Type B pancreatic cell (in vitro differentiated cells): ENCODE measurements around the gene EPSTI1. TPM values are rescaled to one million over a fixed set of nuclear protein-coding genes. Genes with fewer than 3 reads are reported as not detected.

Experiments used
- DNase-seq: peaks from one replicate; pipeline ENCODE4 v3.0.0; 2021; ENCODE audit warnings: mixed read lengths; ENCODE audit not compliant: unreplicated experiment; ENCODE audit errors: extremely low spot score
- H3K27ac Mint-ChIP-seq: 2 replicates; pipeline ENCODE4 v1.8.0; 2021; ENCODE audit warnings: mild to moderate bottlenecking, mixed read lengths
- H3K27me3 Mint-ChIP-seq: 2 replicates; pipeline ENCODE4 v1.8.0; 2021; ENCODE audit warnings: mixed read lengths
- H3K36me3 Mint-ChIP-seq: 2 replicates; pipeline ENCODE4 v1.8.0; 2021; ENCODE audit warnings: mixed read lengths
- H3K4me1 Mint-ChIP-seq: one replicate; pipeline ENCODE4 v1.8.0; 2021; ENCODE audit warnings: mixed read lengths; ENCODE audit not compliant: unreplicated experiment
- H3K4me3 Mint-ChIP-seq: 2 replicates; pipeline ENCODE4 v1.8.0; 2021; ENCODE audit warnings: mild to moderate bottlenecking, mixed read lengths
- H3K9me3 Mint-ChIP-seq: 2 replicates; pipeline ENCODE4 v1.8.0; 2021; ENCODE audit warnings: mixed read lengths
- total RNA-seq: library from RNA; stranded (reverse); gene quantifications from 2 replicates; pipeline ENCODE4 v1.2.1, GENCODE V29; 2021; ENCODE audit warnings: low replicate concordance
- TF ChIP-seq, protein P1 (sequence below): fragments of 200-600 bp; sonication (generic); conservative IDR thresholded peaks from 2 replicates; pipeline ENCODE4 v1.5.0; 2021; ENCODE audit warnings: antibody characterized with exemption, mild to moderate bottlenecking

Gene EPSTI1
- total RNA-seq, 1 donor from 2014 or later, result 7.9 TPM

DNA sequence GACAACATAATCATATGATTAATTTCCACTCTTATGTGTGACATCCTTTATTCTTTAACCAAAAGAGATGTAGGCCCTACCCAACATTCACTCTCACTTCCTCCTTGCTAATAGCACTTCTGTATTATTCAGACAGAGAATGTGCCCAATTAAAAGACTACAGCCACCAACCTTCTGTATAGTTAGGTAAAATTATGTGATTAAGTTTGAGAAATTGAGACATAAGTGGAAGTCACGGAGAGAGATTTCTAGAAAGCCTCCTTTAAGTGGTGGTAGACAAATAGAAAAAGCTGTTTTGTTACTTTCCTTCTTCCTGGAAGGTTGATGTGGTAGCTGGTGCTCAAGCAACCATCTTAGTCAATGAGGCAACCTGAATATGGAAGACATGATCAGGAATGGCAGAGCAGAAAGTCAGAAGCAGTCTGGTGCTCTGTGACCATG lies 14.8 kb downstream of the EPSTI1 start:
- H3K27me3 Mint-ChIP-seq, result no peaks in the 10 kb centered on the region
- H3K4me1 Mint-ChIP-seq, result peaks cover 17% of the 10 kb centered on the region
- TF ChIP-seq, protein P1, sequence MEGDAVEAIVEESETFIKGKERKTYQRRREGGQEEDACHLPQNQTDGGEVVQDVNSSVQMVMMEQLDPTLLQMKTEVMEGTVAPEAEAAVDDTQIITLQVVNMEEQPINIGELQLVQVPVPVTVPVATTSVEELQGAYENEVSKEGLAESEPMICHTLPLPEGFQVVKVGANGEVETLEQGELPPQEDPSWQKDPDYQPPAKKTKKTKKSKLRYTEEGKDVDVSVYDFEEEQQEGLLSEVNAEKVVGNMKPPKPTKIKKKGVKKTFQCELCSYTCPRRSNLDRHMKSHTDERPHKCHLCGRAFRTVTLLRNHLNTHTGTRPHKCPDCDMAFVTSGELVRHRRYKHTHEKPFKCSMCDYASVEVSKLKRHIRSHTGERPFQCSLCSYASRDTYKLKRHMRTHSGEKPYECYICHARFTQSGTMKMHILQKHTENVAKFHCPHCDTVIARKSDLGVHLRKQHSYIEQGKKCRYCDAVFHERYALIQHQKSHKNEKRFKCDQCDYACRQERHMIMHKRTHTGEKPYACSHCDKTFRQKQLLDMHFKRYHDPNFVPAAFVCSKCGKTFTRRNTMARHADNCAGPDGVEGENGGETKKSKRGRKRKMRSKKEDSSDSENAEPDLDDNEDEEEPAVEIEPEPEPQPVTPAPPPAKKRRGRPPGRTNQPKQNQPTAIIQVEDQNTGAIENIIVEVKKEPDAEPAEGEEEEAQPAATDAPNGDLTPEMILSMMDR, result no peak
- H3K4me3 Mint-ChIP-seq, result no peak overlapping the region
- no peaks in the 10 kb centered on the region for H3K36me3 Mint-ChIP-seq
- H3K9me3 Mint-ChIP-seq, result peaks cover 4% of the 10 kb centered on the region
- no peak overlapping the region for H3K27ac Mint-ChIP-seq
- DNase-seq, result no peak

DNA sequence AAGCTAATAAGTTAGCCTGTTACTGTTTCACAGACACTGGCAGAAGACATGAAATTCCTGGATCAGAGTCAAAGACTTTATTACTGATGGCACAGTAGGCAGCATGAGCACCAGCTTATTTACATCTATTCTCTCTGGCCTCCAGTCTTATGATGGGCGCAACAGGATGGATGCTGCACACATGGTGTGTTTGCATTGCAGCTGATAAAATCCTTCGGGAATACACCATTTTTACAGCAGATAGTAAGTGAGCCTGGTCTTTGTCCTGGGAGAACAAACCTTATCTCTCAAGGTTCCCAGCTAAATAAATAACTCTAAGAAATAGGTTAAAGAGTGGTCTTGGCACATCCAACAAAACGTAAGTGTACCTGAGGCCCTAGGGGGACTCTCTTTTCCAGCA lies 16.0 kb downstream of the EPSTI1 start:
- DNase-seq, result no peak
- Mint-ChIP-seq H3K4me3 (no peak overlapping the region), H3K36me3 (no peaks in the 10 kb centered on the region), H3K9me3 (peaks cover 4% of the 10 kb centered on the region), H3K27ac (no peak overlapping the region), H3K4me1 (peaks cover 16% of the 10 kb centered on the region), H3K27me3 (no peaks in the 10 kb centered on the region)
- TF ChIP-seq, protein P1, result no peak

DNA sequence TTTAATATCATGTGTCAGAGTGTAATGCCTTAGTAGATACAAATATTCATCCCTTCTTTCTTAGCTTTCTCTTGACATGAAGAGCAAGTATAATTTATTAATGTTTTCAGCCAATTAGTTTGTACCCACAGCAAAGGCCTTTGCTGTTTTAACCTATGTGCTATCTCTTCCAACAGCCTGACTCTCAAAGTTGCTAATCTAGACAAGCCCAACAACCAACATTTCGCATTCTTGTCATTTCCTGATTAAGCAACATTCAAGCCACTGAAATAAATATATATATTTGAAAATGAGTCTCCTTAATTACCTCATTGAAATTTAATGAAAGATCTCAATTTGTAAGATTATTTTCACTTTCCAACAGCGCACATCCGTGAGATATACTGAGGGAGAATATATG lies 18.5 kb downstream of the EPSTI1 start:
- Mint-ChIP-seq H3K9me3 (peaks cover 7% of the 10 kb centered on the region), H3K36me3 (peaks cover 4% of the 10 kb centered on the region), H3K27ac (no peak overlapping the region), H3K4me1 (peaks cover 21% of the 10 kb centered on the region), H3K27me3 (peaks cover 4% of the 10 kb centered on the region), H3K4me3 (no peak overlapping the region)
- no peak for DNase-seq
- TF ChIP-seq, protein P1, result no peak

DNA sequence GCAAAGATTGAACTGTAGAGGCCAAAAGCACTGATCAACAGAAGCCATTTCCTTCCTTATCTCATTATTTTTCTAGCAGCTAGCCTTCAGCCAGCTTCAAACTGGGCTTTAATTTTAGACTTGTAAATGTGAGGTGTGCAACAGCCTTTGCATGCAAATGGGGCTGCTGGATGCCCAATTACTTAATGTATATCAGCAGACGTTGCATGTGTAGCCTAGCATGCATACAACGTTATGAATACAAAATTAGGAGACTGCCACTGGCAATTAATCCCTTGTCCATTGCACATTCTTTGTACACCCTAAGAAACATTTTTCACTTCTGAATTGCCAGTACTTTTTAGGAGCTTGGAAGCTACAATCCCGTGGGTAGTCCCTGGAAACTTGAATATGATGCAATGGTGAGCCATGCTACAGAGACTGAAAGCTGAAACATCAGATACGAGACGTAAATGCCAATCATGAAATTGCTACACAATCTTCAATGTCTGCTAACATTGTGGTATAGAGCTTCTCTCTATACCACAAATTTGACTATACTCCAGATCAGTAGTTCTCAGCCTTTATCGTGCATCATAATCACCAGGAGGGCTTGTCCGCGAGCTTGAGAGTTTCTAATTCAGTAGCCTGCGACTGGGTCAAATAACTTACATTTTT lies 20.2 kb downstream of the EPSTI1 start:
- no peak overlapping the region for H3K27ac Mint-ChIP-seq
- H3K4me3 Mint-ChIP-seq, result no peak overlapping the region
- peaks cover 7% of the 10 kb centered on the region for H3K9me3 Mint-ChIP-seq
- H3K27me3 Mint-ChIP-seq, result peaks cover 4% of the 10 kb centered on the region
- TF ChIP-seq, protein P1, result no peak
- H3K4me1 Mint-ChIP-seq, result peaks cover 33% of the 10 kb centered on the region
- no peak for DNase-seq
- peaks cover 9% of the 10 kb centered on the region for H3K36me3 Mint-ChIP-seq

DNA sequence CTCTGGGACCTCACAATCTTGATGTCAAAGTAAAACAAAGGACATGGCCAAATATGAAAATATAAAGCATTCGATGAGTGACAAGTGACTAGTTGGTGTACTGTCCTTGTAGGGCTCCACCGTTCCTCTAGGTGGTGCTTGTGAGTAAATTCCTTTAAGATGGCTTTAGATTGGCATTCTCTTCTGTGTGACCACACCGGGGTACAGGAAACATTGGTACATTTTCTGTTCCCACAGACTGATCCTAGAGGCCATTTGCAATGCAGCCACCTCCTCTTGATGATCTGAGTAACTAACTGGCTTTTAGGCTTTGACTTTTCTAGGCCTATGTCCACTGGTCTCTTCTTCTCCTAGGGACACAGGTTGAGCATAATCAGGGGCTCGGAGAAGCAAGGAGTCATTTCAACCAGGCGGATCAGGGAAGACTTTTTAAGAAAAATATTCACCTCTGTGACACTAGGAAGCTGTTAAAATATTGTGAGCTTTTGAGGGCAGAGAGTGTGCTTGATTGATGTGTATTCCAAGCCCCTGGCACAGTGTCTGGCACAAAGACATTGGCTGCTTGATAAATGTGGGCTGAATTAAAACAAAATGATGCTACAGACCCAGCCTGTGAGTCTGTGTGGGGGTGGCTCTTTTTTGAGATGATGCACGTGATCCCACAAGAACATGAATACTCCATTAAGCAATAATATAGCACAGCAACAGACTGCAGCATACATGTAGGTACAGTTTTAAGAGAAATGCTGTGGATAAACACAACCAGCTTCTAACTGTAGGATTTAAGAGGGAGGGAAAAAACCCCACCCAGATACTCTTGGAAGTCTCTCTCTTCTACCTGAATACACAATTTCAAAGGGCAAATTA lies 21.0 kb downstream of the EPSTI1 start:
- no peak for DNase-seq
- H3K36me3 Mint-ChIP-seq, result peaks cover 9% of the 10 kb centered on the region
- no peak overlapping the region for H3K4me3 Mint-ChIP-seq
- peaks cover 4% of the 10 kb centered on the region for H3K27me3 Mint-ChIP-seq
- H3K9me3 Mint-ChIP-seq, result peaks cover 7% of the 10 kb centered on the region
- peaks cover 33% of the 10 kb centered on the region for H3K4me1 Mint-ChIP-seq
- TF ChIP-seq, protein P1, result peak; percentile 80
- peak overlapping the region; percentile 35 for H3K27ac Mint-ChIP-seq
